Sciatic nerve (tissue), 2 donors: ENCODE measurements around the gene LSM7. TPM values are rescaled to one million over a fixed set of nuclear protein-coding genes. Genes with fewer than 3 reads are reported as not detected.
"Not testable (repeated sequence)": the region's sequence is repeated elsewhere in the genome, so short reads cannot be mapped to it uniquely, and the experiment has no call there.

ENCODE experiments used
- ATAC-seq: fragments of 200-7000 bp; cut with Tn5 transposase; one replicate; pipeline ENCODE4 v1.9.1; 2020; ENCODE audit warnings: mild to moderate bottlenecking, moderate library complexity
- DNase-seq: peaks from one replicate; pipeline ENCODE4 v3.0.0-alpha.2; 2020; ENCODE audit warnings: low spot score
- intact Hi-C: fragments of 100-400 bp; cut with DNase I; formaldehyde crosslinking; loops from one replicate; pipeline ENCODE4 v1.14.2; 2022
- total RNA-seq: library from RNA; stranded (reverse); fragmentation: NEBNext Ultra II Directional; extraction: Animal tissue kit (Norgen Biotek cat#: 25700); gene quantifications from one replicate; pipeline ENCODE4 v1.2.1, GENCODE V29; 2021
- donor health status: DM: no; HTN: no; CAD: no.
- donor health status: DM: no; HTN: no; CAD: no.

LSM7 gene
- total RNA-seq, 1 donor from 2014 or later, result 46.9 TPM

DNA sequence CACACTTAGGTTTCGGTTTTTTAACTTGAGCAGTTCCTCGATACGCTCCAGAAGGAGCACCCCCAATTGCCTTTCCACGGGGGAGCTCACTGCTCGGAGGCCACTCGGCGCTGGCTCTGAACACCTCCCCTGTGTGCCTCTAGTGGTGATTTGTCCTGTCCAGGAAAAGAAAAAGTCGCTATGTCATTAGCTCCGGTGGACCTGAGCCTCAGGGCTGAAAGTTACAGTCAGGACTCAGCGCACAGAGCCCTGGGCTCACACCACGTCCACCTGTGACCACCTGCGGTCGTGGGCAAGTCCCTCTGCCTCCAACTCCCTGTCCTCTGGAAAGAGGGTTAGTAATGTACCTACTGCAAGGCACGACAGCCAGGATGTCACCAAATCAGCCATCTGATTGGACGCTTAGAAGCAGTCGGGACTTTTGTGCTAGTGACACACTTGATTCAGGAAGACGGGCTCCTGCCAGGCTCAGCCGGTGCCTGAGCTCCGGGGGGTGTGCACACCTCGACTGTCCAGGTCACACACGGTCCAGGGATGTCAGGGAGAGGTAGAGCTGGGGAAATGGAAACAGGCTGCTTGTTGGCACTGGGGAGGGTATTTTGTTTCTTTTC is 27.8 kb upstream of the LSM7 start:
- intact Hi-C loops, result no loop called here
- ATAC-seq, result no peak
- no peak for DNase-seq

DNA sequence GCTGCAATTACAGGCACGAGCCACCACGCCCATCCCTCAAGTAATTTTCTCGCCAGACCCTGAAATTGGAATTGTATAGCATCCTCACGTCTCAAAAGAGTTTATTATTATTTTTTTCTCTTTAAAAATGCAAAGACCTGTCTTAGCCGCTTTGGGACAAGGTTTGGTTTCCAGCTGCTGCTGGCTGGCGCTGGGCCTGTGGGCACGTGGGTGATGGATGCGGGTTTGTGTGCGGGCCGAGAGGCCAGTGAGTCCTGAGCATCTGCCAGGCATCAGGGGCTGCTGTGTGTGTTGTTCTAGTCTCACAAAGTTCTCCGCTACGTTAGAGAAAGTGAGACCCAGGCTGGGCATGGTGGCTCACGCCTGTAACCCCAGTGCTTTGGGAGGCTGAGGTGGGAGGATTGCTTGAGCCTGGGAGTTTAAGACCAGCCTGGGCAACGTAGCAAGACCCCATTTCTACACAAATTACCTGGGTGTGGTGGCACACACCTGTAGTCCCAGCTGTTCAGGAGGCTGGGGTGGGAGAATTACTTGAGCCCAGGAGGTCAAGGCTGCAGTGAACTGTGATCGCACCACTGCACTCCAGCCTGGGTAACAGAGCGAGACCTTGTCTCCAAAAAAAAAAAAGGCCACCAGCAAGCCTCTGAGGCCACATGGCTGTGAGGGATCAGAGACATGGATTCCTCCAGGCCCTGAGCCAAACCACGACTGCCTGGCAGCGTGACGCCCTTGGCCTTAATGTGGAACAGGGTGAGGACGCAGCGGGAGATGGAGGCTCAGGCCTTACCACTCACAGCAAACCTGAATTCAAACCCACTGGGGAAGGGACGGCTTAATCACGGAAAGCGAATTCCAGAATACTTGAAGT is 27.0 kb upstream of the LSM7 start:
- intact Hi-C loops, result no loop called here

DNA sequence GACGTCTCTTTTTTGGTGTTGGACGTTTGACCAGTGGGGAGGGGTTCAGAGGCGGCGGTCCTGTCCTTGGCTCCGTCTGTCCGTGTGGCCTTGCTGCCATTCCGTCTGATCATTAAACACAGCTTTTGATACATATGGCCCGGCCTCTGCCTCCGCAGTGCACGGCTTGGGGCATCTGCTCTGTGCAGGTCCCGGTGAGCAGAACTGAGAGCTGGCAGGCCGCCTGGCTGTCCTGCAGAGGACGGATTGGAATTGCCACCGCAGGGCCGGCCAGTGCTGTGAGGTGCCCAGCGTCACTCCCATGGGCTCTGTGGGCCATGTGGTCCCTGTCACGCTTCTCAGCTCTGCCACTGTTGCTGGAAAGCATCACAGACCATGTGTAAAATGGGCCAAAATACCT is 26.3 kb upstream of the LSM7 start:
- DNase-seq, result no peak
- no peak for ATAC-seq
- intact Hi-C loops, result no loop called here

More for the DNA sequence above, 27.0 kb upstream of the LSM7 start:
- DNase-seq, result no peak
- ATAC-seq, result no peak

DNA sequence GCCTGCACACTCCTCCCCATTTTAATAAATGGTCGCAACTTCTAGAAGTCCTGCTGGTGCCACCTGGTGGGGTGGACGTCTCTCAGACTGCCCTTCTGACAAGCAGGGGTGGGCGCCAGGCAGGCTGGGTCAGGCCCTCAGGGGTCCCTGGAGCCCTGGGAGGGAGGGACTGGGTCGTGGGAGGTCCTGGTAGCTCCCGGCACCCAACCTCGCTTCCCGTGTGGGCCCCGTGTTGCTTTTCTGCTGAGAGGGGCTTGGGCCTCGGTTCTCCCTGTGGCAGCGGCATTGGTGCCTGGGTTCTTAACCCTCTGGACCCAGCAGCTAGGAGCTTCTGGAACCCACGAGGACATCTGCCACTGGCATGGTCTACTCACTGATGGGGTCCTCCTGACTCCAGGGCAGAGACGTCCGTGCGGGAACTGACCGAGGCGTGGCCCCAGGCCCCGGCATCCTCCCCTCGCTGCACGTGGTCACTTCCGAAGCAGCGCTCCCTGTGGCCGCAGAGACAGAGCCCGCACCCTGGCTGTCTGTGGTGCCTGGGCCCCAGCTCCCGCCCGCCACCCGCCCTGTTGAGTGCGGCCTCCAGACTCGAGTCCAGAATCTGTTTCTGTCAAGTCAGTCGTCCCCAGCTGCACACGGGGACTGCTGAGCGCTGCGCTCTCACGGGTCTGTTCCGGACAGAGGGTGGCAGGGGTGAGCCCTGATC is 25.7 kb upstream of the LSM7 start:
- no peak for ATAC-seq
- no peak for DNase-seq

DNA sequence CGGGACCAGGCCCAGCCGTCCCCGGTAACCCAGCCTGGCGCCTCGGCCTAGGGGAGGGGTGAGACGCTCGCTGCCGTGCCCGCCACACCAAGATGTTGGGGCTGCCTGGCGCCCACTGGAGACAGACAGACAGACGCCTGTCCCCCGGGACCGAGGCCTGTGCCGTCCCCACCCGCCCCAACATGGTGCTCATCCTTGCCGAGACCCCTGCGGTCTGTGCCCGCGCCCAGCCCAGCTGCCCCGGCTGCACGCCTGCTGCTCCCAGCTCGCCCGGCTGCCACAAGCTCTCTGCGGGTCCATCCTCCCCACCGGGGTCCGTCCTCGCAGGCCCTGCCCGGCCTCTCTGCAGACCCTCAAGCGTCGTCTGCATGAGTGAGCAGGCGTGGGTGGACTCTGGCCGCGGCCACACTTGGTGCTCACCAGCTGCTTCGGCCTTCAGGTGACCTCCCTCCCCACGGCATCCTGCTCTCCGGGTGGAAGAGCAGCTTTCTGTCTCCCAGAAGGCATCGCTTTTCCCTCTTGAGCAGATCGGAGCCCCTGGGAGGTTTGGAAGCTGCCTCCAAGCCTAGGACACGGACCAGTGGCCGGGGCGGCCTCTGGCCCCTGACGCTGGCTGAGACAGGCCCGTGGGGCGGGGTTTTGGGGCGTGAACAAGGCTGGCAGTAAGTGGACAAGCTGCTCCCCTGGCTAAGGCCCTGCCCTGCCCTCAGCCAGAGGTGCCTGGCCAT is 24.9 kb upstream of the LSM7 start:
- intact Hi-C loops, result no loop called here
- DNase-seq (no peak), ATAC-seq (peak; percentile 40)

More for the DNA sequence above, 25.7 kb upstream of the LSM7 start:
- intact Hi-C loops, result no loop called here

DNA sequence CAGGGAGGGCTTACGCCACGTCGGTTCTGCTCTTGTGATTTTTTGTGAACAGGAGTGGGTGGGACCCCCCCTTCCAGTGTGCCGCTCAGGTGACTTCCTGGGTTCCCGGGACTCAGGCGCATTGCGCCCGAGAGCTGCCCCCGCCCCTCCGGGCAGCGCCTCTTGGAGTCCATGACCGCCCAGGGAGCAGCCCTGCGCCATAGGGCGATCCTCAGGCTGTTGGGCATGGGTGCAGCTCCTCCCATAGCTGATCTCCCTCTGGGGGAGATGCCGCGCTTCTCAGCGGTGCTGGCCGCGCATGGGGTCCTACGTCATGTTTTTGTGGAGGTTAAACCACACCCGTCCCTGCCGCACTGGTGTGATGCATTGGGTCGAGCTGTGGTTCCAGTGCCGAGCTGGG is 23.7 kb upstream of the LSM7 start:
- intact Hi-C loops, result no loop called here
- ATAC-seq (no peak), DNase-seq (no peak)

DNA sequence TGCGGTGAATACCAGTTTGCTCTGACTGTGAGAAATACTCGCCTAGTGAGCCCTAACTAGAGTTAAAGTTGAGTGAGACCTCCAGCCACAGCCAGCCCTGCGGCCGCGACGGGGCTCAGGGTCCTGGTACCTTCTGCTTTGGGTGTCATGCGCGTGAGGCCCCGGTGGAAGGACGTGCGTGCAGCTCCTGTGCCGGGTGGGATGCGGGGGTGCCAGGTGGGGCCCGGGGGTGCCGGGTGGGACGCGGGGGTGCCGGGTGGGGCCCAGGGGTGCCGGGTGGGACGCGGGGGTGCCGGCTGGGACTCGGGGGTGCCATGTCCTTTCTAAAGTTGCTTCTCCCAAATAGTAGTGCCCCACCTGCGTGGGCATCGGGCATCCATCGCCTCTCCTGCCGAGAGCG is 23.2 kb upstream of the LSM7 start:
- intact Hi-C loops, result no loop called here

DNA sequence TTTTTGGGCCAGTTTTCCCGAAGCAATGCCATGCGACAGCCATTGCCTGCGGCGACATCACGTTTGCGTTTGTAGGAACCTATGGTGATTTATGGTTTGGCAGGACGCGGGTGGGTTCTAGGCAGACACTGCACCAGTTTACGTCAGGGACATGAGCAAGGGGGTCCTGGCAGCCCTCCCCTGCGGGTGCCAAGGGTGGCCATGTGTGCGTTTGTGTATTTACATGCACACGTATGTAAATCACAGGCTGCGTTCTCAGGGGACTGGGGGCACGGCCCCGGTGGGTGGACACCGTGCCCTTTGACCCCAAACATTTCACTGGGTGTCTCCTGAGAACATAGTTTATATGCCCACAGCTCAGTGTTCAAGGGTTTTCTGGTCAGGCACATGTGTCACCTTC is 22.3 kb upstream of the LSM7 start:
- intact Hi-C loops, result no loop called here
- no peak for DNase-seq
- no peak for ATAC-seq

More for the DNA sequence above, 23.2 kb upstream of the LSM7 start:
- DNase-seq, result no peak
- no peak for ATAC-seq

DNA sequence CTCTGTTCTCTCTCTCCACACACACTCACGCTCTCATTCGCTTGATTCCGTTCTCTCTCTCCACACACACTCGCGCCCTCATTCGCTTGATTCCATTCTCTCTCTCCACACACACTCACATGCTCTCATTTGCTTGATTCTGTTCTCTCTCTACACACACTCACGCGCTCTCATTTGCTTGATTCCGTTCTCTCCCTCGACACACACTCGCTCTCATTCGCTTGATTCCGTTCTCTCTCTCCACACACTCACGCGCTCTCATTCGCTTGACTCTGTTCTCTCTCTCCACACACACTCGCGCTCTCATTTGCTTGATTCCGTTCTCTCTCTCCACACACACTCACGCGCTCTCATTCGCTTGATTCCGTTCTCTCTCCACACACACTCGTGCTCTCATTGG is 21.4 kb upstream of the LSM7 start:
- DNase-seq, intact Hi-C loops, ATAC-seq: not testable (repeated sequence)

DNA sequence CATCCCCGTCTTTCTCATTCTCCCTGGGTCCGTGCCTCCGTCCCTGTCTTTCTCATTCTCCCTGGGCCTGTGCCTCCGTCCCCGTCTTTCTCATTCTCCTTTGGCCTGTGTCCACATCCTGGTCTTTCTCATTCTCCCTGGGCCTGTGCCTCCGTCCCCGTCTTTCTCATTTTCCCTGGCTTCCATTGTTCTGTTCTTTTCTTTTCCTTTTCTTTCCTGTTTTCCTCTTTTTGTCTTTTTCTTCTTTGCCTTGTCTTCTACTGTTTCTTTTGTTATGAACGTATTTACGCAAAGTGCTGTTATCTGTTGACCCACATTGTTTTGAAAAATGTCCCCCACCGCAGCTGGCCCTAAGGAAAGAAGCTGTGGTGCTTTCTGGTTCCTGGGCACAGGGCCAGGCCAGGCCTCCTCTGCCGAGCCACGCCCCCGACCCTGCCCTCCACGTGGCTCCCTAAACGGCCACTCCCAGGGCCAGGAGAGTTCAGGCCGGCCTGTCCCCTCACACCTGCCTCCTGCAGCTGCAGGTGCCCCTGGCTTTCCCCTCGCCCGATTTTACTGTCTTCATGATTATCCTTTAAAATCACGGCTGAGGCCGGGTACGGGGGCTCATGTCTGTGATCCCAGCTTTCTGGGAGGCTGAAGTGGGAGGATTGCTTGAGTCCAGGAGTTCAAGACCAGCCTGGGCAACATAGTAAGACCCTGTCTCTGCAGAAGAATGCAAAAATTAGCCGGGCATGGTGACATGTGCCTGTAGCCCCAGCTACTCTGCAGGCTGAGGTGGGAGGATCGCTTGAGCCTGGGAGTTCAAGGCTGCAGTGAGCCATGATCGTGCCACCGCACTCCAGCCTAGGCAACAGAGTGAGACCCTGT is 17.6 kb upstream of the LSM7 start:
- intact Hi-C loops, result no loop called here
- ATAC-seq, result peak; percentile 72
- no peak for DNase-seq

DNA sequence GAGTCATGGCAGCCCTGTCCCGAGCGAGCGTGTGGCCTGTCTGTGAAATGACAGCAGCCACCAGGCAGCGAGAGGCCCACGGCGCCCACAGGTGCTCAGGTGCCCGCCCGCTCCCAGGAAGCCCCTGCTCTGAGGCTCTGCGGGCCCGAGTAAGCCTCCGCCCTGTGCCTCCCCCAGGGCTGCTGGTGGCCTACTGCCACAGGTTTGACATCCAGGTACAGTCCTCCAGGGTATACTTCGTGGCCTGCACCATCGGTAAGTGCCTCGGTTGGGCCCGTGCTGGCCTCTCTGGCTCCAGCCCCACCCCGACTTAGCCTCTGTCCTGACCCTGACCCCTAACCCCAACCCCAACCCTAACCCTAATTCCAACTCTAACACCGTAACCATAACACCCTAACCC is 16.7 kb upstream of the LSM7 start:
- ATAC-seq (no peak), DNase-seq (no peak)
- intact Hi-C loops, result no loop called here

DNA sequence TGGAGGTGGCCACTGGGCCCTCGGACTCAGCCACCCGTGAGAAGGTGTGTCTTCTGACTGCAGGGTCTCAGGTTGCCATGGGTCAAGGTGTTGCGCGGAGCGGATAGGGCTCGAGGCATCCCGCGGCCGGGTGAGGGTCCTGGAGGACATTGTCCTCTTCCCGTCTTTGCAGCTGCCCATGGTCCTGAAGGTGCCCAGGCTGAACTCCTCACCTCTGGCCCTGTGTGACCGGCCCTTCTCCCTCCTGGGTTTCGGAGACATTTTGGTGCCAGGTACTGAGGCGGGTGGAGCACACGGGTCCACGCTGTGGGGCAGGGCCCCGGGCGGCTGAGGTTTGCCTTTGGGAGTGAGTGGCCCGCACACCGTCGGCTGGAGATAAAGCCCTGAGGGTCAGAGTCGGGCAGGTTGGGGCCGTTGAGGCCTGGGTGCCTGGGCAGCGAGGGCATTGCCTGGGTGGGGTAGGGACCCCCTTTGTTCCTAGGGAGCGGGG is 16.0 kb upstream of the LSM7 start:
- intact Hi-C loops, result no loop called here
- DNase-seq, result no peak
- ATAC-seq, result no peak

DNA sequence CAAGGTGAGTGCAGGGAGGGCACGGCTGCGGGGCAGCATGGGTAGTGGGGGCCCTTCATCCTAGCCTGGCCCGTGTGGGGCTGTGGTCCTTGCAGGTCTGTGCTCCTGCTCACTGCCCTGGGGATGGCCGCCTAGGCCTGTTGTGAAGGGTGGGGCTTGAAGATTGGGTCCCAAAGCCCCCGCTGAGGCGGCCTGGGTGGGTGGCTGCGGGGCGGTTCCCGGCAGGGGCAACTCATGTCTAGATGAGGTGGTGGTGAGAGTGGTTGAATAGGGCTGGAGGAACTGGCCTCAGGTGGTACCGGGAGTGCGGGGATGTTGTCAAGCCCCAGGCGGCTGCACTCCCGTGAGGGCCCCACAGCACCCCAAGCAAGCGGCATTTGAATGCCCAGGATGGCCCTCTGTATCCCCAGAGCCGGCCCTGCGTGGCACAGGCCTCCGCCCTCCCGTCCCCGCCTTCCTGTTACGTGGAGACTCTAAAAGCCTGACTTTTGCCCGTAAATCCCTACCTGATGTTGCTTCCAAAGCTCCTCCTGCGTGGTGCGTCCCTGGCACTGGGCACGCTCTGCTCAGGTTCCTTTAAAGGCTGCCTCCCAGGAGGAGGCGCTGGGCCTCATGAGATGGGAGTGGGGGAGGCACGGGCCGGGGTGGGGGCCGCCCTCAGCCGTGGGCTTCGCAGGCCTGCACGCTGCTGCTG is 15.1 kb upstream of the LSM7 start:
- DNase-seq (no peak), ATAC-seq (no peak)
- intact Hi-C loops, result no loop called here

DNA sequence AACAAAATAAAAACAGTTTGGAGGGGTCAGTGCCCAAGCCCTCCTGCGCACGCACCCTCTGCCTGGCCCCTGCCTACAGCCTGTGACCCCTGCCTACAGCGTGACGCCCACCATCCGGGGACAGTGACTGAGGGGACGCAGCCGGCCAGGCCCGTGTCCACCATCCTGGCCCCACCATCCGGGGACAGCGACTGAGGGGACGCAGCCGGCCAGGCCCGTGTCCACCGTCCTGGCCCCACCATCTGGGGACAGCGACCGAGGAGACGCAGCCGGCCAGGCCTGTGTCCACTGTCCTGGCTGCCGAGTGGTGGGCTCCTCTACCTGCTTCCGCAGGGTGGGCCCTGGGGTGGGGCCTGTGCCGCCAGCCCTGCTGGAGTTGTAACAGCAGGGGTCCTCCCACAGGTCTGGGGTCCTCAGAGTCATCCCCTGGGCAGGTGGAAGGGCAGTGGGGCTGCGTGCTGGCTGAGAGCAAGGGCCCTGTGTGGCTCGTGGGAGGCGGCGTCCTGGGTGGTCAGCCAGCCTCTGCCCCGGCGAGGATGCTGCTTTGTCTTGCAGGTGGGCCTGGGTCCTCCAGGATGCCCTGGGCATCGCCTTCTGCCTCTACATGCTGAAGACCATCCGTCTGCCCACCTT is 14.4 kb upstream of the LSM7 start:
- intact Hi-C loops, result no loop called here
- ATAC-seq (no peak), DNase-seq (no peak)

DNA sequence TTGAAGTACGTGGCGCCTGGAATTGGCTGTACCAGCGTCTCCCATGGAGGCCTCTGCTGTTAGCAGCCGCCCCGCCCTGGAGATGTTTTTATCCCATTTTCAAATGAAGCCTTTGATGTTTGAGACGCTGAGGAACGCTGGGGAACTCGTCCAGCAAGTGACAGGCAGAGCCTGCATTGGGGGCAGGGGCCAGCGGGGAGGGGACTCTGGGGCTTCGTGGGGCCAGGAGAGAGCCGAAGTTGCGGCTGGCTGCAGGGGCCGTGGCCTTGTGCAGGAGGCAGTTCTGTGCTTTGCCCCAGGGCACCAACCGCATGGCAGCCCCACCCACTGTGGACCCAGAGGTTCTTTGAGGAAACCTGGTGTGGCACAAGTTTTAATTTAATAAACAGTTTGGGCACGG is 13.6 kb upstream of the LSM7 start:
- intact Hi-C loops, result no loop called here
- ATAC-seq (no peak), DNase-seq (no peak)

DNA sequence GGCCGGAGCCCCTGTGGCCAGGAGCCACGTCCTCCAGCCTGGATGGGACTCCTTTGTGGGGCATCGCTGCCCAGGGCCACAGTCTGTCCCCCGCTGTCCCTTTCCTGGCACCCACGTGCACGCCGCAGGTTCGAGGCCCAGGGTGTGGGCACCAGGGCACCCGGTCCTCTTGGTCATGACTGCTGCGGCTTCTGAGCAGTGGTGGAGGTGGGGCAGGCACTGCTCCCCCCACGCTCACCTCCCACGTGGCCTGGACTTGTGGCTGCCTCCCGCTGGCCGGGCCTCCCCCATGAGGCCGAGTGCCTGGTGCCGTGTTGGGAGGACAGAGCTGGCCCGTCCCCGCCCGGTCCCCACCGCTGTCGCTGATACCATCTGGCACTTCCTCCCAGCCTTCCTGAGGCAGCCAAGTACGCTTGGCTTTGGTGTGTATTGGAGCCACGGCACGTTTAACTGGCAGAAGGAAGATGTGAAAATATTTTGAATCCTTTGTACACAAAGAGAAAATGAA is 12.9 kb upstream of the LSM7 start:
- ATAC-seq, result no peak
- no peak for DNase-seq
- intact Hi-C loops, result no loop called here
